ENCODE results near the gene CLTCL1. TPM values are rescaled to one million over a fixed set of nuclear protein-coding genes. Genes with fewer than 3 reads are reported as not detected.

Gene CLTCL1
- total RNA-seq, 2 donors from 2014 or later = 19.1 to 29.7 TPM

DNA sequence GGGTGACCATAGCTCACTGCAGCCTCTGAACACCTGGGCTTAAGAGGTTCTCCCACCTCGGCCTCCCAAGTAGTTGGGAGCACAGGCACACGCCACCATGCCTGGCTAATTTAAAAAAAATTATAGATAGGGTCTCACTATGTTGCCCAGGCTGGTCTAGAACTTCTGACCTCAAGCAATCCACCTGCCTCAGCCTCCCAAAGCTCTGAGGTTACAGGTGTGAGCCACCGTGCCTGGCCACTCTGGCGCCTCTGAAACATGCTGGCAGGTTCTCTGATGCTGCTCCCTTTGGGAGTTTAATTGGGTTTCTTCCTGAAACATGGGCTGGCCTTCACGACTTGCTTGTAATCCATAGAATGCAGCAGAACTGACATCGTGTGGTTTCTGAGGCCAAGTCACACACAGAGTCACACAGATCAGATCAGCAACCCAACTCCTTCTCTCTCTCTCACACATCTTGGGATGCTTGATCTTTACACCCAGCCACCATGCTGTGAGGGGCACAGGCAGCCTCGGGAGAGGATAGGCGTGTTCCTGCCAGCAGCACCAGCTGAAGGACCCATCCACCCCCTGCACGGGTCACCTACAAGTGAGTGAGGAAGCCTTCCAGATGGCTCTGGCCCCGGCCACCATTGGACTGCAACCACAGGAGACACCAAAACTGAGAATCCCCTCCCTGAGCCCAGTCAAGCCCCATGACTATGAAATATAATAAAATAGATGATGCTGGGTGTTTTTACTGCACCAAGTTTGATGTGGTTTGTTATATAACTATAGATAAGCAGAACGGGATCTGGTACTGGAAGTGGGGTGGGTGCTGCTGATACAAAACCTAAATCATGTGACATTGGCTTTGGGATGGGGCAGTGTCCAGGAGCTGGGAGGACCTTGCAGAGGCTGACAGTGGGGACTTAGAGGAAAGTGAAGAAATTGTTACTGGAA is 138.3 kb downstream of the CLTCL1 start:
- Histone ChIP-seq H3K36me3 (no peaks in the 10 kb centered on the region), H3K4me3 (no peak overlapping the region), H3K27ac (no peak overlapping the region), H3K27me3 (peaks cover 2 to 19% of the 10 kb centered on the region in 2 donors), H3K4me1 (peaks cover 0 to 9% of the 10 kb centered on the region in 2 donors), H3K9me3 (no peaks in the 10 kb centered on the region)
- no peak for DNase-seq (ENCODE audit: low spot score)
- TF ChIP-seq CTCF (IDR thresholded peaks at IDR 0.05) = no peak

DNA sequence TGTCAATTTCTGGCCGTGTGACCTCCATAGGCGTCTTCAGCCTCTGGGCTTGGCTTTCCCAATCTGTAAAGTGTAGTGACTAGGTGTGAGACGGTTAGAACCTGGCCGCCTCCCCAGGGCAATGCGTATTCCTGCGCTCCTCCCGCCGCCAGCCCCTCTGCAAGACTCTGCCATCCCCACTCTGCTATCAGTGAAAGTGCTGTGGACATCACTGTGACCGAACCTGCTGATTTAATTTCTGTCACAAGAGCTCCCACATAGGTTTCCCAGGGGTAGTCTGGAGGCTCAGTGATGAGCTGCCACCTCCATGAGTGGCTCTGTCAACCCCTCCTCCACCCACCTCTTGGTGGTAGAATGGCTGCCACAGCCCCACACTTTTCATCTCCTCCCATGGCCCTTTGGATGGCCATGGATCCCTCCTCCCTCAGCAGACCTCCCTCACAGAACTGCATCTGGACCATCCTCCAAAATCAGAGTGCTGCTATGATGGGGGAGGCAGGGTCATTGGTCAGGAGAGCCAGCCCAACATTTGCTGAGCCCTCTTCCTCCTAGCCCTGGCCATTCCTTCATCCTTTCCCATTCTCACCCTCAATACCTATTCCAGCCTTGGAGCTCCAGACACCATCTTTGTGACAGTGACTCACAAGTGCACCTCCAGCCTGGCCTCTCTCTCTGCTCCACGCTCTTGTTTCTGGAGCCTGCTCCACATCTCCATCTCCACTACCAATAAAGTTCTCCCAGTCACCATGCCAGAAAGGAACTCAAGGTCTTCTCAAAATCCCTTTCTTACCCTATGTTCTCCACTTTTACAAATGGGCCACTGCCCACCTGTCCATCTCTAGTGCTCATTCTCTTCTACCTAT is 140.0 kb downstream of the CLTCL1 start:
- H3K27ac ChIP-seq = no peak overlapping the region
- DNase-seq (ENCODE audit: low spot score) = no peak
- peaks cover 4 to 19% of the 10 kb centered on the region in 2 donors for H3K27me3 ChIP-seq
- H3K9me3 ChIP-seq = no peaks in the 10 kb centered on the region
- H3K4me1 ChIP-seq = peaks cover 0 to 9% of the 10 kb centered on the region in 2 donors
- H3K36me3 ChIP-seq = no peaks in the 10 kb centered on the region
- TF ChIP-seq CTCF (IDR thresholded peaks at IDR 0.05) = no peak
- no peak overlapping the region for H3K4me3 ChIP-seq

DNA sequence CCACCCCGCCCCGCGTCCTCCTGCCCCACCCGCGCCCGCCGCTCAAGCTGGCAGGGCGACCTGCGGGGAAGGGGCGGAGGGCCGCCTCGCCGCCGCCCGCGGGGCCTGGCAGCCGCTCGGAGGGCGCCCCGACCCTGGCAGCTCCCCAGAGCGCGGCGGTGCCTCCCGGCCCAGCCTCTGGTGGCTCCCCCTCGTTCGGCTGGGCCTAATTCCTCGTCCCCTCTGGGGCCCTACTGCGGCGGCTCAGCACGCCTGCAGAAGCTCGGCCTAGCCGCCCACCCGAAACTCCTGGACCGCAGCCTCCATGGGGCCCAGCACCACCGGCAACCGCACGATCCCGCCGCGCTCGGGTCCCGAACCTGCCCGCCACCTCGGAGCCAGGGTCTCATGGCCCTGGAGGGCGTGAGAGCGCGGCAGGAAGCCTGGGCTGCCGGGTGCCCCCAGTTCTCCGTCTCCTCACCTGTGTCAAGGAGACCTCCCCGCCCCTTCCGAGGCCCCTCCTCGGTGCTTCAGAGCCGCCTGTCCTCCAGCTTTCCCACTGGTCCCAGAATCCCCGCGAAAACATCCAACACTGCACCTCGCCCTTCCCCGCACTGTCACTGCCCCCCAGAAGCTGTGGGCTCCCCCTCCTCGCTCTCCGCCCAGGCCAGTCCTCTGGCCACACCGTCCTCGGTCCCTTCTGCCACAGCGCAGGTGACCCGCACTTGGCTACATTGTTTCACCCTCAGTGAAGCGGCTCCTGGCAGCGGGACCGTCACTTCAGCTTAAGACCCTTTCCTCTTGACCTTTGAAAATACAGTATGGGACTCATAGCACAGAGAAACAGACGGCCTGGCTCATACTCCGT is 140.8 kb downstream of the CLTCL1 start:
- H3K4me1 ChIP-seq = peaks cover 0 to 9% of the 10 kb centered on the region in 2 donors
- H3K27me3 ChIP-seq = peaks cover 4 to 19% of the 10 kb centered on the region in 2 donors
- H3K36me3 ChIP-seq = no peaks in the 10 kb centered on the region
- no peak overlapping the region for H3K4me3 ChIP-seq
- no peak for TF ChIP-seq CTCF (IDR thresholded peaks at IDR 0.05)
- H3K27ac ChIP-seq = no peak overlapping the region
- H3K9me3 ChIP-seq = no peaks in the 10 kb centered on the region
- no peak for DNase-seq (ENCODE audit: low spot score)

DNA sequence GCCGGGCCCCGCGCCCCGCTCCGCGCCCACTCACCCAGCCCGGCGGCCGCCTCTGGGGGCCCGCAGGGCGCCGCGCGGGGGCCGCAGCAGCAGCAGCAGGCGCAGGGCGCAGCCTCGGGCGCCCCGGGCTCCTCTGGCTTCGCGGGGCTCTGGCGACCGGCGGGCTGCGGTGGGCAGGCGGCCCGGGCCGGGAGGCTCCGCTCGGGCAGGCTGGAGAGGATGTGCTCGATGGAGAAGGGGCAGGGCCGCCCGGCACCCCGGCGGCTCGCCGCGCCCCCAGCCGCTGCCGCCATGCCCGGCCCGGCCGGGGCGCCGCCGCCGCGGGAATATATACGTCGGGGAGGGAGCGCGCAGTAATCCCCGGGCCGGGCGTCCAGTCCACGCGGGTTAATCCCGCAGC is 141.5 kb downstream of the CLTCL1 start, which contains the start of gene GSC2:
Gene GSC2, minus strand, starts transcription at position 302 of the 400 bp plus-strand sequence. Its CDS starts 9 bp downstream, at position 293.
- DNase-seq (ENCODE audit: low spot score) = no peak
- Histone ChIP-seq H3K36me3 (no peaks in the 10 kb centered on the region), H3K27me3 (peaks cover 4 to 19% of the 10 kb centered on the region in 2 donors)

More for the DNA sequence above, 141.5 kb downstream of the CLTCL1 start, which contains the start of gene GSC2:
- no peak for TF ChIP-seq CTCF (IDR thresholded peaks at IDR 0.05)
- Histone ChIP-seq H3K4me3 (peak within 1 kb of the TSS in 1 of 2 donors; percentile 41), H3K27ac (no peak within 1 kb of the TSS), H3K9me3 (no peaks in the 10 kb centered on the region), H3K4me1 (peaks cover 0 to 9% of the 10 kb centered on the region in 2 donors)
